ENCODE measurements around the gene RPTOR. TPM values are rescaled to one million over a fixed set of nuclear protein-coding genes. Genes with fewer than 3 reads are reported as not detected.

RPTOR gene
- total RNA-seq, 1 donor from 2014 or later, result 53.7 TPM

- no peak for TF ChIP-seq CTCF (IDR thresholded peaks at IDR 0.05; ENCODE audit: unreplicated experiment)
- no peak overlapping the region for H3K4me3 Mint-ChIP-seq
- H3K27me3 Mint-ChIP-seq (ENCODE audit: low read depth), result no peaks in the 10 kb centered on the region
- H3K27ac Mint-ChIP-seq, result no peak overlapping the region
- DNase-seq (ENCODE audit: low spot score in 2 of 2, unreplicated experiment in 2 of 2), result no peak
- peaks cover 41% of the 10 kb centered on the region for H3K9me3 Mint-ChIP-seq
- peaks cover 34% of the 10 kb centered on the region for H3K36me3 Mint-ChIP-seq
- H3K4me1 Mint-ChIP-seq, result no peaks in the 10 kb centered on the region
These were observed 112.9 kb downstream of the RPTOR start for GRCh38 chr17:80657561-80657960.

DNA sequence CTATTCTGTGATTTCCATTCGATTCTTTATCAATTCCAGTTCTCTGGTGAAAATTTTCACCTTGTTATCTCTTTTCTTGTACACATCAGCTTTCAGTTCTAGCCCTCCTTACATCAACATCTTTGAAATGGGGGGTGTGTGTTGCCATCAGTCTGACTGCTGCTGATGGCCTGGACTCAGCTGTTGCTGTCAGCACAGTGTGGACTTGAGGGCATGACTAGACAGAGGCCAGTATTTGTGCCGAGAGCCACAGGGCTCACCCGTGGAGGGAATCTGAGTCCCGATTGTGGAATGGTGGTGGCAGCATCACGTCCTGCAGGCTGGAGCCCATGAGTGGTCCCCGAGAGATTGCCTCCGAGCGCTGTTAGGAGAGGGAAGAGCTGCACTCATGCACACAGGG is 114.2 kb downstream of the RPTOR start:
- H3K27ac Mint-ChIP-seq, result no peak overlapping the region
- peaks cover 33% of the 10 kb centered on the region for H3K36me3 Mint-ChIP-seq
- peaks cover 8% of the 10 kb centered on the region for H3K4me1 Mint-ChIP-seq
- no peaks in the 10 kb centered on the region for H3K27me3 Mint-ChIP-seq (ENCODE audit: low read depth)
- TF ChIP-seq CTCF (IDR thresholded peaks at IDR 0.05; ENCODE audit: unreplicated experiment), result no peak
- DNase-seq (ENCODE audit: low spot score in 2 of 2, unreplicated experiment in 2 of 2), result no peak
- H3K9me3 Mint-ChIP-seq, result peaks cover 39% of the 10 kb centered on the region
- no peak overlapping the region for H3K4me3 Mint-ChIP-seq

- no peaks in the 10 kb centered on the region for H3K27me3 Mint-ChIP-seq (ENCODE audit: low read depth)
- no peak for TF ChIP-seq CTCF (IDR thresholded peaks at IDR 0.05; ENCODE audit: unreplicated experiment)
- H3K4me1 Mint-ChIP-seq, result peaks cover 15% of the 10 kb centered on the region
- no peak overlapping the region for H3K4me3 Mint-ChIP-seq
- DNase-seq (ENCODE audit: low spot score in 2 of 2, unreplicated experiment in 2 of 2), result no peak
- H3K27ac Mint-ChIP-seq, result no peak overlapping the region
- H3K9me3 Mint-ChIP-seq, result peaks cover 31% of the 10 kb centered on the region
- peaks cover 29% of the 10 kb centered on the region for H3K36me3 Mint-ChIP-seq
These were observed 115.0 kb downstream of the RPTOR start for GRCh38 chr17:80659651-80660050.

DNA sequence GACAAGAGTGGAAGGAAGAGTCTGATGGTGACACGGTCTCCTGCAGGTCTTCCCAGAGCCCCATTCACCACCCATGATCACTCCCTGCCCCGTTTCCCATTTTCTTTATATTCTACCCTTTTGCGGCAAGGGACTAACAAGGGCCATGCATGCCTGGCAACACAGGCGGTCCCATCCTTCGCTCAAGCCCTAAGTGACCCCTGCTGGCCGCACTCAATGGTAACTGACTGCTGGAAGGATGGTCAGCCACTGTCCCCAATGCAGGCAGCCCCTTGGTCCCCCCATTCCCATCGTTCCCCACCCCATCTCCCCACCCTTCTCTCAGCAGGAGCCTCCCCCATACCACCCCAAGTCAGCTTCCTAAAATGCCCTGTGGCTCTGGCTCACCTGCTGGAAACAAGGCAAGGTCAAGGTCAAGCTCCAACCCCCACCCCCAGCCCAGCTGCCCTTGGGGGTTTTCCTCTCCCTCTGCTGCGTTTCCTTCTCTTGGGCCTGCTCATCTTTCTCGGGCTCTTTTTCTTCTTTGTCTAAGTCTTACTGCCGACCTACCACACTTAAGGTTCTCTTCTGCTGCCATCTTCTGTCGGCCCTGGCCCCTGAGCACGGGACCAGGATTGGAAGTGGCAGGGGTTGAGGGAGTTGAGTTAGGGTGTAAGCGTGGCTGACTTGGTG is 116.0 kb downstream of the RPTOR start:
- Mint-ChIP-seq H3K4me1 (peaks cover 19% of the 10 kb centered on the region), H3K4me3 (no peak overlapping the region), H3K27me3 (ENCODE audit: low read depth) (no peaks in the 10 kb centered on the region), H3K36me3 (peaks cover 27% of the 10 kb centered on the region), H3K9me3 (peaks cover 27% of the 10 kb centered on the region), H3K27ac (no peak overlapping the region)
- no peak for DNase-seq (ENCODE audit: low spot score in 2 of 2, unreplicated experiment in 2 of 2)
- no peak for TF ChIP-seq CTCF (IDR thresholded peaks at IDR 0.05; ENCODE audit: unreplicated experiment)

DNA sequence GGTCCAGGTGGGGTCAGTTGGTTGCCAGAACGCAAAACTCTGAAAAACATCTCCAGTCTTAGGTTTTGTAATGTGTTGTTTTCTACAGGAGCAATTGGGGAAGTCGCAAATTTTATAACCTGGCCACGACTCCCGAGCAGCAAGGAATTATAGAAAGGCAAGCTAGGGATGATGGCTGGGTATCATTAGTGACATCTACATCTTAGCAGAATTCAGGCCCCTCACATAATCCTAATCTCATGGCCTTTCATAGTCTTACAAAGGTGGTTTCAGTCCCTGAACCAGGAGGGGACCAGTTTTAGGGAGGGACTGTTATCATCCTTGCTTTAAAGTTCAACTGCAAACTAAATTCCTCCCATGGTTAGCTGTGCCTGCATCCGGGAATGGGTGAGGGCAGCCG is 117.9 kb downstream of the RPTOR start:
- H3K4me3 Mint-ChIP-seq, result no peak overlapping the region
- H3K27me3 Mint-ChIP-seq (ENCODE audit: low read depth), result no peaks in the 10 kb centered on the region
- peaks cover 16% of the 10 kb centered on the region for H3K36me3 Mint-ChIP-seq
- peaks cover 19% of the 10 kb centered on the region for H3K4me1 Mint-ChIP-seq
- H3K9me3 Mint-ChIP-seq, result peaks cover 14% of the 10 kb centered on the region
- no peak overlapping the region for H3K27ac Mint-ChIP-seq
- no peak for TF ChIP-seq CTCF (IDR thresholded peaks at IDR 0.05; ENCODE audit: unreplicated experiment)
- no peak for DNase-seq (ENCODE audit: low spot score in 2 of 2, unreplicated experiment in 2 of 2)

All from mesothelial cell of epicardium (in vitro differentiated cells).